Upper lobe of left lung (tissue), 4 donors: ENCODE measurements around the gene IL1RAPL1.

Experiments
- CTCF ChIP-seq, 6 experiments: fragments of 450-650 bp in 4 of 6; fragments of 200-600 bp in 2 of 6; sonication (generic) in 2 of 6; IDR thresholded peaks; one replicate each; pipeline ENCODE4 v1.5.1; 2016 to 2019; ENCODE audit warnings: antibody characterized with exemption in 6 of 6
- POLR2AphosphoS5 ChIP-seq, 2 donors: sonication (generic); formaldehyde crosslinking; IDR thresholded peaks; one replicate each; pipeline ENCODE4 v1.5.1; 2017; ENCODE audit warnings: antibody characterized with exemption in 2 of 2

DNA sequence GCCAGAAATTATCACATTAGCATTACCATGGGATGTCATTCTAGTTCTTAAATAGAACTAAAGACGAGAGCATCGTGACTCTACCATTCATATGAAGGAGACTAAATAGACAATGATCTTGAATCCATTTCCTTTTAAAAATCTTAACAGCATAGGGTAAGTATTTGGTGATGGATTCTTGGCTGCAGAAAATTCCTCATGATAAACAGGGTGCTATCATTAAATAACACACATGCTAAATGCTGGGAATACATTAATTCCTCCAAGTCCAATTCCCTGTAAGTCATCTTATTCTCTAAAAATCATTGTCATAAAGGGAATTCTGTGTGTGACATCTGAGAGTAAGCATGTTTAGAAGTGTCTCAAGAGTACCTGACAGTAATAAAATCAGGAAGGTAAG, 1157.7 kb downstream of the IL1RAPL1 start:
- TF ChIP-seq CTCF (IDR thresholded peaks at IDR 0.05) (no peak), POLR2AphosphoS5 (IDR thresholded peaks at IDR 0.05) (no peak)
